GM19043 (cell line): Measurements from ENCODE around the gene EPB41L4A.

Experiments used
- ATAC-seq: cut with Tn5 transposase; IDR thresholded peaks from one replicate; pipeline ENCODE4 v1.9.1; 2021; ENCODE audit warnings: low read depth; ENCODE audit not compliant: unreplicated experiment

Gene EPB41L4A

DNA sequence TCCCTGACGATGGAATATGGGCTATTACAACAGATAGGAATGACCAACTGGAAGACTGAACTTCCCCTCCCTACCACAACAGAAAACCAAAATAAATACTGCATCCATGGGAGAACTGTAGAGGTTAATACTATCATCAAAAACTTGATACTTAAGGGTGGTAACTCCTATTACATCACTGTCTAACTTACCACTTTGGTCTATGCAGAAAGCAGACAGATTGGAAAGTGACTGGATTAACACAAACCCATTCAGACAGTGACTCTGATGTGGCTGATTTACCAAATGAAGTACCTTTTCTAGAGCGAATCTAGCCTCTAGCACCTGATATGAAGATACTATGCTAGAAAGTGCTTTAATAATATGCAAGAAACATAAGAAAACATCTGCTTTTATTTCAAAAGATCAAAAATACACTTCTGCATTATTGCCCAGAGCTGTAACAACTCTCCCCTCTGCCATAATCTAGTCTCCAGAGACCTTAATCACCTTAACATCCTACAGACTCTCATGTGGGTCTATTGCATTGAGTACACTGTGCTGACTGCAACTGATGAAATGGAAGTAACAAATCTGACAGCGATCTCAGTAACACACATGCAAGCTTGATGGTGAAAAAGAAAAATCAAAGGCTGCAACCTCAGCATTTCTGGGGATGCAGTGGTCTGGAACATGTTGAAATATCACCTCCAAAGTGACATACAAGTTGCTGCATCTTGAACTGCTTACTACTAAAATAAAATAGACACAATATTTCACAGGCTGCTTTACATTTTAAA, 62.7 kb downstream of the EPB41L4A start:
- no peak for ATAC-seq

DNA sequence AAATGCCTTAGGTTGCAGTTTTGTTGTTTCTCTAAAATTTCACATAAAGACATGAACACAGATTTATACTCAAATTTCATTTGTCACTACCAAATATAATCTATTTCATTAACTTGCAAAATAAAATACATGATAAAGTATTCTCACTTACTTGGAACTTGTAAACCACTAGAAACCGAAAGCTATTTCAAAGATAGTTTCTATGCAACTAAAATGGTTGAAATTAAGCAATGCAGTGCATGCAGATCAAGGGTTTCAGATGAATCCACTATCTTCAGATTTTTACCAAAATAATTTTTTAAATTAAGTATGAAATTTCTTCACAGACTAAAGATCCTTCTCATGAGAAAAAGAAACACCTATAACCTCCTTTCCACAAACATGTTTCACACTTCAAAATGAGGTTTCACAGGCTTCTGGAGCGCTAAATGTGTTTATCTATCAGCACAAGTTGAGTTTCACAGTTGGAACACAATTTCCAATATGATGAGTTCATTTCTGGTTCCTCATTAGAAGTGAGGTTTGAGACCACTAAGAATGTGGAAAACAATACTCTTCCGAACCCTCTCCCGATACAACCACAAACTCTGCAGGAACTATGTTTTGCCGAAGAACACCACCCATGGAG, 63.9 kb downstream of the EPB41L4A start:
- no peak for ATAC-seq

DNA sequence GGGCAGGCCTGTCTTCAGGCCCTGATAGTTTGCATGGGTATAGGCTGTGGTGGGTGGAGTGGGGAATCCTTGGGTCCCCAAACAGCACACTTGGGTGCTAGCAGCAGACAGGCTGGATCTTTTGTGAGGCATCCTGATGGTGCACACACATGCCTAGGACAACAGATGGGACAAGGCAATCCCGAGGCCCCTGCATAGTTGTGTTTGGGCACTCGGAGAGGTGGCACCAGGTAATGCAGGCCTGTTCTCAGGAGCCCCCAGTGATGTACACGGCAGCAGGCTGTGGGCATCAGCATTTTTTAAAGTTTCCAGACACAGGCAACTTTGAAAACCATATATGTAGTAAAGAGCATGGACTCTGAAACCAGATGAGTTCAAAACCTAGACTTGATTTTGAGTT, 65.4 kb downstream of the EPB41L4A start:
- no peak for ATAC-seq

DNA sequence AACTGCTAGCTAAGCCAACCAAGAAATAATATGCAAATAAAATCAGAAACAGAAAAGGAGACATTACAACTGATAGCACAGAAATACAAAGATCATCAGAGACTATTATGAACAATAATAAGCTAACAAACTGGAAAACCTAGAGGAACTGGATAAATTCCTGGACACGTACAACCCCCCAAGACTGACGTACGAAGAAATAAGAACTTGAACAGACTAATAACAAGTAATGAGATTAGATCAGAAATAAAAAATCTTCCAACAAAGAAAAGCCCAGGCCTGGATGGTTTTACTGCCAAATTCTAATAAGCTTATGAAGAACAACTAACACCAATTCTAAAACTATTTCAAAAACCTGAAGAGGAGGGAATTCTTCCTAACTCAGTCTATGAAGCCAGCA, 67.9 kb downstream of the EPB41L4A start:
- no peak for ATAC-seq

DNA sequence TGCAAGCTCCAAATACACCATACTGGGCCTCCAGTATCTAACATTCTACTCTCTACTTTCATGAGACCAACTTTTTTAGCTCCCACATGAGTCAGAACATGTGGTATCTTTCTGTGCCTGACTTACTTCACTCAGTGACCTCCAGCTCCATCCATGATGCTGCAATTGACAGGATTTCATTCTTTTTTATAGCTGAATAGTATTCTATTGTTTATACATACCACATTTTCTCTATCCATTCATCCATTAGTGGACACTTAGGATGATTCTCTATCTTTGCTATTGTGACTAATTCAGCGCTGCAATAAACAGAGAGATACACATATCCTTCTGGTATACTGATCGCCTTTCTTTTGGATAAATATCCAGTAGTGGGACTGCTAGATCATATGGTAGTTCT, 68.5 kb downstream of the EPB41L4A start:
- ATAC-seq: no peak

DNA sequence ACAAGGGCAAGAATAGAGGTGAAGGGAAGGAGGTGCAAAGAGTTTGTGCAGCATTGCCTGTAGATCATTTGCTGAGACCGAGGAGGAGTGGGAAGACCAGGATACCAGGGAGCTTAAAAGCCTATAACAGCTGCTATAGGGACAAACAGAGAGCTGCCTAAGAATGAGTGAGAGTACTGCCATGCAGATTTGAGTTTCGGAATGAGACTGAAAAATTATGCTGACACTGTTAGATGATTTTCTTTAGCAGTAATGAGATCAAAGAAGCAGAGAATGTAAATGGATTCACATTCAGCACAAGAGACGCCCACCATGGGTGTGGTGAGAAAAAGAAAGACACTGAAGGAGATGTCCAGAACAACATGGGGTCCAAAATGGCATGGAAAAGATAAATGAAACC, 69.7 kb downstream of the EPB41L4A start:
- no peak for ATAC-seq

DNA sequence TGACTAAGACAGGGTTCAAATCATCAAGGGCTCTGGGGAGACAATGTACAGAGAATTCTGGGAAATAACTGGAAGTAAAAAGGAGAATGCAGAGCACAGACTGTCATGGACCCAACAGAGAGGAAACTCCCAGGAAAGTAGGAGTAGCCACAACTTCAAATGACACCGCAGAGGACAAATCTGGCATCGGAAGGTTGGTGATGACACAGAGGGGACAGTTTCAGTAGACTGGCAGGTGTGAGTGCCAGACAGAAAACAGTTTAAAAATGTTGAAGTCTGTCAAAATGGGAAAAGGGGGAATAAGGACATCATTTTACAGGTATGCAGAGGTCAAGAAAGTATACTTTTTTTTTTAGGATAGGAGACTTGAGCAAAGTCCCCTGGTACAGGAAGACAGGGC, 70.2 kb downstream of the EPB41L4A start:
- ATAC-seq: no peak

DNA sequence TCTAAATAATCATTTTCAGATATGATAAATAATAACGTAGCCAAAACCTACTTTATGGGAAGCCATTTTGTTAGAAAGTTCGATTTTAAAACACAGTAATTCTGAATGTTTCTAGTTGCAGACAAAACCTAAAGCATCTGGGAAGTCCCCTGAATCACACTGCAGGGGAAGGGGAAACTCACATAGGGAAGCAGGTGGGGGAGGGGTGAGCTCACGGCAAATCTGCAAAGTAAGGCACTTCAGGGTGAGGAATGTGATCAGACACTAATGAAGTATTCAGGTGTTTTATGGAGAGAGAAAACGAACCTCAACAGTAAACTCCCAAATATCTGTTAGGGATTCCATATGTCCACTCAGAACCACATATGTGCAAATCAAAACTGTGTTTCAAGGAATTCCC, 70.7 kb downstream of the EPB41L4A start:
- ATAC-seq: no peak

DNA sequence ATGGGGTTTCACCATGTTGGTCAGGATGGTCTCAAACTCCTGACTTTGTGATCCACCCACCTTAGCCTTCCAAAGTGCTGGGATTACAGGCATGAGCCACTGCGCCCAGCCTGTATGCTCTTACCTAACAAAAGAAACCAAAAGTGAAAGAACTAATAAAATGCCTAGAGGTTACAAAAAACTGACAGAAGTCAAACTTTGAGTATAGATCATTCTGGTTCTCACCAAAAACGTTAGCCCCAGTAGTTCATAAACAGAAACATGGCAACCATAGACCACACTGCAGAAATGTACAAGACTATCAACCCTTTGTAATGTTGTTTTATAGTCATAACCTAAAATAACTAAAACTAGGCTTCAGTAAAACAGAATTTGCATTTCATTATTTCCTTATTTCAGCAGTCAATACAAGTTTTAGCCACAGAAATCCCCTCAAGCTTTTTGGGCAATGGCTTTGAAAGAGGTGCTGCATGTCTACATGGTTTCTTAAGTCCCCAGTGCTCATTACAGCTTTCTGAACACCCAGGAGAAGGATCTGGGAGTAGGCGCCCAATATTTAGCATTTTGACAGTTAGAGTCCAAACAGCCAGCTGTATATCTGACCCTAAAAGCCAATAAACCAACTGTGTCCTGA, 72.5 kb downstream of the EPB41L4A start:
- ATAC-seq: peak; percentile 50

DNA sequence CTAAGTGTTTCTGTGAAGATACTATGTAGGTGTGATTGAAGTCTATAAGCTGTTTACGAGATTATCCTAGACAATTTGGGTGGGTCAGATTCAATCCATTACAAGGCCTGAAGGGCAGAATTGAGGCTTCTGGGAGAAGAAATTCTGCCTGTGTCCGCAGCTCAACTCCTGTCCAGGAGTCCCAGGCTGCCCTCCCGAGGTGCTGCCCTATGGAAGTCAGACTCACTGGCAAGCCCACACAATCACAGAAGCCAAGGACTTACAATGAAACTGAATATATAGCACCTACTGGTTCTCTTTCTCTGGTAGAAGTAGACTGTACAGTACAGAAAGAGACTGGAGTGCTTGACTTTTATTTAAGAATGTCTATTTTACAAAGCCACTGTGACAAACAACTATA, 74.5 kb downstream of the EPB41L4A start:
- ATAC-seq: no peak

DNA sequence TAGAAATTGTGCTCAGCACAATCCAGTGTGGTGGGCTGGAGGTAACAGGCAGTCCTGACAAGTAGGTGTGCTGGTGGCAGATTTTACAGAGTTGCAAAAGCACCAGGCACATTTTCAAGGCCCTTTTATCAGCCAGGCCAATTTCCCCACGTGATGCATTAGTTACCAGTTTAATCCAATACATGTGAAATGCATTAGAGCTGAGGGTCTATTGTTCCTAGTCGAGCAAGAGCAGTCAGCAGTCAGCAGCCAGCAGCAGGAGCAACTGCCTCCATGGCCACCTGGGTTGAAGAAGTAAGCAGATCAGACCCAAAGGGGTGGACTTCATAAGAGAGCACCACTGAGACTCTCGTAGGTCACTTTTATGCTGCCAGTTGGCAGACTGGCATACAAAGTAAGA, 76.7 kb downstream of the EPB41L4A start:
- no peak for ATAC-seq

DNA sequence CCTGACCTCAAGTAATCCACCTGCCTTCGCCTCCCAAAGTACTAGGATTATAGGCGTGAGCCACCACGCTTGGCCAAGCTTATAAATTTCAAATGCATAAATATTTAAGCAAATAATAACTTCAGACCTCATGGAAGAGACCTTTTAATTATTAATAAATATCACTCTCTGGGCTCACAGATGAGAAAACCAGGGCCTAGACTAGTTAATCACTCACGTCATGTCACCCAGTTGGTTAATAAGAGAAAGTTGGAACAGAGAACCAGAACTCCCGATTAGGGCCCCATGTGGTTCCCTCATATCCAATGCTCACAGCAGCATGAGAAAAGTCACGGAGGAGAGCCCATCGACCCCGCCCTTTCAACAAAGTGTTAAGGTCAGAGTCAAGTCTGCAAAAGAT, 79.3 kb downstream of the EPB41L4A start:
- ATAC-seq: no peak

DNA sequence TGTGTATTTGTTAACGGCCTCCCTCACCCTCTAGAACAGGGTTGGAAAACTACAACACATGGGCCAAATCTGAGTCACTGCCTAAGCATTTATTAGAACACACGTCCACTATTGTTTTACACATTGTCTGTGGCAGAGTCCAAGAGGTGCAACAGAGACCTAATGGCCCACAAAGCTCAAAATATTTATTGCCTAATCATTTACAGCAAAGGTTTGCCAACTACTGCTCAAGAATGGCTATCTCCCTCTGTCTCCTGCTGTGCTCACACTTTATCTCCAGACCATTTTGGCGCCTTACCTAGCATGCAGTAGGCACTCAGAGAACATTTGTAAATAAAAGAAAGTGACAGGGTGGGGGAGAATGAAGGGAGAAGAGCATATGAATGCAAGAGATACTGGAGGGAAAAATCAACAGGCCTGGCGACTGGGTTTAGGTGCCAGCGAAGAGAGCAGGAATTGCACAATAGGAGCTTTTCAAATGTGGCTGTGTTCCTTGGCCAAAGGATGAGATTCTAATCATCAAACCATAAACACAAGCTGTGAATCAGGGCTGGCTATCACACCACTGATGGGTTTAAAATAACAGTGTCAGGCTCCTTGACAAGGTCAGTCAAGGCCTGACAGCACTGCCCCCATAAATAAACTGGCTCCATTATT, 80.3 kb downstream of the EPB41L4A start:
- no peak for ATAC-seq

DNA sequence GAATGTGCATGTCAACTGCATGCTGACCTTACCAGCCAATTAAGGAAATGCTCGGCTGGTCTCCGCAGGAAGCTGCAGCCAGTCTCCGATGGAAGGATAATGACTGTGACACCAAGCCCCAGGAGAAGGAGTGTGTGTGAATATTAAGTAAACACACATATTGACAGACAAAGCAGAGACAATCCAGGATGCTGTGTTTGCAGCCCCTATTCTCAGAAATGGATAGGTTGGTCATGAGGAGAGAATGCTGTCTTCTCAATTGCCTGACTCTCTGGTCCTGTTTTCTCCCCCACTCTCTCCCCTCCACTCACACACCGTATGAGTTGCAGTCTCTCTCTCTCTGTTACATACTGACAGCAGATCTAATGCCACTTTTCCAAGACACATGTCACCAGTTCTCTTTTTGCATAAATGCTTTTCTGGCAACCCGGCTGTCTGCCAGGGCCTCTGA, 85.7 kb downstream of the EPB41L4A start:
- ATAC-seq: no peak

DNA sequence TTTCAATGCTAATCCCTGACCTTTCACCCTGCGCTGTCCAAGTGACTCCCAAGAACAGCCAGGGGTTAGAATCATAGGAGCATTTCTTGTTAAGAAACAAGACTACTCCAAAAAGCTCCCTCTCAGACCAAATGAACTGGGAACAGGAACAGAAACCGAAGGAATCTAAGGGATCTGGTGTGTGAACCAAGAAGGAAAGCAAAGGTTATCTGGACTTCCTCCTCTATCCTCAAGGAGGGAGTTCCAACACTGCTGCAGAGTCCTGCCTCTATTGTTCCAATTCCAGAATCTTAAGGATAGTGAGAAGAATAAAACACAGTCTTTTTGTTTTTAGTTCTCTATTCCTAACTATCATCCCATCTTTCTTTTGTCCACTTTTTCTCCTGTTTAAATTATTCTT, 87.2 kb downstream of the EPB41L4A start:
- no peak for ATAC-seq

DNA sequence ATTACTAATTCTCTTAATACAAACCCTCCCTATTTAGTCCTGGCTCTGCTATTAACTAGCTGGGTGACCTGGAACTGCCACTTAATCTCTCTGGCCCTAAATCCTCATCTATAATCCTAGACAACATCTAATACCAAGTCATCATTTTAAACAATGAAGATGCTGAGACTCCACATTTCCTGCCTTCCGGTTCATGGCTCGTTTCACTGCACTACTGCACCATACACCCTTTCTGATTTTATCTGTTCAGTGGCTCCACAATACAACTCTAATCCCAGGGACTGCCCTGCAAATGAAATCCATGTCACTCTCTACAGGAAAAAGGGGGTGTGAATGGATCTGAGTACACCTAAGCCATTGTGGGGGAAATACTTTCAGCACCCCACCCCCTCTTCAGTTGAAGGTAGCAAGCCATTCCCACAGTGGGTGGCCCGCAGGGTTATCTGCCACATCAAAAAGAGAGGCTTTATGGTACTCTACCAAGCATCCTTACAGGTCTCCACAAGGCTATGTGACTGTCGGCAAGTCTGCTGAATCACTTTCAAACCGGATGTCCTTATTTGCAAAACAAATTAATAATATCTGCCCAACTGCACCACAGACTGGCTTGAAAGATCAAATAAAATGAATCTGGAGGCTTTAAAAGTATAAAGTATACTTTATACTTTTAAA, 89.5 kb downstream of the EPB41L4A start:
- peak; percentile 97 for ATAC-seq

DNA sequence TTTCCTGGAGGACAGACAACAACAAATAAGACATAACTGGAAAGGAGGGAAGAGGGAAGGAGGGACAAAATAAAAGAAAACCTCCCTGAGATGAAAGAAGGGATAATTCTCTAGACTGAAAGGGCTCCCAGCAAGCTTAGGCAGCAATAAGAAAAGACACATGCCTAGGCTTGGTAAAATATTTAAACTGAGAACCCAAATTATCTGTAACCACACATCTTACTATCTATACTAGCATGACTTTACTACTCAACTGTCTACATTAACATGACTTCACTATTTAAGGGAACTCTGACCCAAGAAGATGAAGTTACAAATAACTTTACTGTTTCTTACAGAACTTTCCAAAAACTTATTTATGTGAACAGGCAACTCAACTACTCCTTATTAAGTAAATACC, 95.9 kb downstream of the EPB41L4A start:
- no peak for ATAC-seq

DNA sequence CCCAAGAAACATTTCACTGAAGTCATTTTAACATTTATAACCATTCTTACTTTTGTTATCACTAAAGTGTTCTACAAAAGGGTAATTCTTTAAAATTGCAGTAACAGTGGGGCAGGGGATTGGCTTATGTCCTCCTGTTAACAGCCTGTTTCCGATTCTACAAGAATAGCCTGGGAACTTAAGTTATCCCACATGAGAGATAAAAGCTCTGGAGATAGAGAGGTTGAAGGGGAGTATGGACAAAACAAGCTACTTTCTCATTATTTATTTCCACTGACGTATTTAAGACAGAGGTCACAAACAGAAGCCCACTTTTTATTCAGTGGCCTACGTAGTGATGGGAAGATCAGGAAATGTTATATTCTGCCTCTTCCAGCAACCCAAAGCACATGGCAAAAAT, 98.7 kb downstream of the EPB41L4A start:
- ATAC-seq: no peak

DNA sequence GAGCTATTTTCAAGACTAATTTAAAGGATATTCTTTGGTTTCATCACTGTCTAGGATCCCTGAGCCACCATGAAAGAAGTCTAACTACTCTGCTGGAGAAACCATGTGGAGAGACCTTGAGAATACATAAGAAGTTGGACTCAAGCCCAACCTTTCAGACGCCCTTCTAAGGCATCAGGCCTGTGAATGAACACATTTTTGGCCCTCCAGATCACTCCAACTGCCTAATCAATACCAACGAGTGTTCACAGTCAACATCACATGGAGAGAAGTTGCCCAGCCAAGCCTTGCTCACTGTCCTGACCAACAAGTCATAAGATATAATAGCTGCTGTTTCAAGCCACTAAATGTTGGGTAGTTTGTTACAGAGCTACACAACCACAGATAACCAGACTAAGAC, 100.7 kb downstream of the EPB41L4A start:
- no peak for ATAC-seq

DNA sequence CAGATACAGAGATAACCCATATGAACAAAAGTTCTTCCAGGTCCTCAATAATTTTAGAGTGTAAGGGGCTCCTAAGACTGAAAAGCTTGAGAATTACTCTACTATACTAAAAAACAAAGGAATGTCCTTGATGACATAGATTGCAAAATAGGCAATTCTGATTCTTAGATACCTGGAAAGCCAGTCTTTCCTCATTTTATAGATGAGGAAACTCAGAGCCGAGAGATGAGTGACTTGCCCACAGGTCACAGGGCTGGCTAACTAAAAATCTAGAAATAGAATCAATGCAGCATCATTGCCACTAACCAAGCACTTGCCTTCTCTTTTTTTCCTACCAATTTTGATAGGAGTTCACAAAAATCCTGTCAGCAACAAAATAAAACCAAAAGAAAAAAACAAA, 101.2 kb downstream of the EPB41L4A start:
- ATAC-seq: no peak

DNA sequence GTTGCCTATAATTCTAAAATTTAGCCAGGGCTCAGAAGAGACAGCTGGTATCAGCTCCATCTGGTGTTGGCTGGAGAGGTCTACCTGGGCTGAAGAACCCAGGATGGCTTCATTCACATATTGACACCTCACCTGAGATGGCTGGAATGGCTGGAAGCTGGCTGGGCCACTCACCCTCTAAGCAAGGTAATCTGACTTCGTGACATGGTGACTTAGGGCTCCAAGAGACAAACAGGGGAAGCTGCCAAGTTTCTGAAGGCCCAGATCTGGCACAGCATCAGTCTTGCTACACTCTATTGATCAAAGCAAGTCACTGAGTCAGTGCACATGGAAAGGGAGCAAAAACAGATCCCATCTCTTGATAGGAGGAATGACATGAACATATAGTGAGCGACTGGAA, 102.3 kb downstream of the EPB41L4A start:
- no peak for ATAC-seq
